ENCODE measurements around the gene ASTN2.

Gene ASTN2

DNA sequence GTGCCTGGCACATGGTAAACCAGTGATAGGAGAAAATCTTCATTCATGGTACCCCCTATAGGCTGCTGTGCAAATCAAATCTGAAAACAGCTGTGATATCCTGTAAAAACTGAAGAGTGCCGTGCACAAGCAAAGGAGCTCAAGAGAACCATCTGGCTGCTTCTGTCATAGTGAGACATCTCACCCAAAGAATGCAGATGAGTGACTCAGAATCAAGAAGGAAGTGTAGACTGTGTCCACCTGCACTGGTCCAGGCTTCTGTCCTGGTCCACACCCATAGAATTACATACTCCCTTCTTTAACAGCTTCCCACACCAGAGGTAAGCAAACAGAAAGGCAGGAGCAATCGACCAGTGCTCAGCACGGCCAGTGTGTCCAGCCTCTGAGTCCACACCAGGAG lies 195.9 kb downstream of the ASTN2 start:
- Histone ChIP-seq H3K9me2 (replicated peaks; ENCODE audit: control insufficient read depth, low read length) (no peaks in the 10 kb centered on the region), H4K20me1 (ENCODE audit: control insufficient read depth, insufficient read depth, low read depth, low read length) (no peaks in the 10 kb centered on the region), H3K79me2 (ENCODE audit: control insufficient read depth, low read length) (no peaks in the 10 kb centered on the region), H3K4me2 (ENCODE audit: low read length) (no peak overlapping the region), H3K4me3 (ENCODE audit: low read length) (no peak overlapping the region), H3K36me3 (ENCODE audit: control insufficient read depth, low read length) (peaks cover 12% of the 10 kb centered on the region; the same call in 1 of the 2 replicates), H3K4me1 (ENCODE audit: control insufficient read depth, low read length) (no peaks in the 10 kb centered on the region), H3K27ac (ENCODE audit: low read depth, low read length) (no peak overlapping the region), H3K9me3 (ENCODE audit: control insufficient read depth, insufficient read depth, low read length) (no peaks in the 10 kb centered on the region), H3F3A (ENCODE audit: control insufficient read depth, insufficient read depth) (no peaks in the 10 kb centered on the region), H3K27me3 (ENCODE audit: control insufficient read depth, low read length) (no peaks in the 10 kb centered on the region)
- no peak for TF ChIP-seq EZH2phosphoT487 (IDR thresholded peaks at IDR 0.05; ENCODE audit: borderline replicate concordance, low read length)
- TF ChIP-seq, protein P1, sequence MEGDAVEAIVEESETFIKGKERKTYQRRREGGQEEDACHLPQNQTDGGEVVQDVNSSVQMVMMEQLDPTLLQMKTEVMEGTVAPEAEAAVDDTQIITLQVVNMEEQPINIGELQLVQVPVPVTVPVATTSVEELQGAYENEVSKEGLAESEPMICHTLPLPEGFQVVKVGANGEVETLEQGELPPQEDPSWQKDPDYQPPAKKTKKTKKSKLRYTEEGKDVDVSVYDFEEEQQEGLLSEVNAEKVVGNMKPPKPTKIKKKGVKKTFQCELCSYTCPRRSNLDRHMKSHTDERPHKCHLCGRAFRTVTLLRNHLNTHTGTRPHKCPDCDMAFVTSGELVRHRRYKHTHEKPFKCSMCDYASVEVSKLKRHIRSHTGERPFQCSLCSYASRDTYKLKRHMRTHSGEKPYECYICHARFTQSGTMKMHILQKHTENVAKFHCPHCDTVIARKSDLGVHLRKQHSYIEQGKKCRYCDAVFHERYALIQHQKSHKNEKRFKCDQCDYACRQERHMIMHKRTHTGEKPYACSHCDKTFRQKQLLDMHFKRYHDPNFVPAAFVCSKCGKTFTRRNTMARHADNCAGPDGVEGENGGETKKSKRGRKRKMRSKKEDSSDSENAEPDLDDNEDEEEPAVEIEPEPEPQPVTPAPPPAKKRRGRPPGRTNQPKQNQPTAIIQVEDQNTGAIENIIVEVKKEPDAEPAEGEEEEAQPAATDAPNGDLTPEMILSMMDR (IDR thresholded peaks at IDR 0.05; ENCODE audit: low read depth, low read length, poor library complexity, severe bottlenecking) = no peak

DNA sequence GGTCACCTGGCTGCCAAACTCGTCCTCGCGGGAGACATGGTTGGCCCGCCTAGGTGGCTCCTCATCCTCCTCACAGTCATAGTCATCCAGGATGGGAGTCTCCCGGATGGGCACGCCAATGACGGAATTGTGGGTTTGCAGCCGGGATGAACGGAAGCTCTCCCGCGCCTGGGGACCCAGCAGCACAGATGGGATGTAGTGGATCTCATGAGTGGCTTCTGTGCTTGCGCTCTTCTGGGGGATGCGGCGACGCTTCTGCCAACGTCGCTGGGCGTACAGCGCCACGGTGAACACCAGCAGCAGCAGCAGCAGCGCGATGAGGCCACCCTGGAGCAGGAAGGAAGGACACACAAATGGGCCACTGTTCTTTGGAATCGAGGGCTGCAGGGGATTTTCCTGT lies 200.4 kb downstream of the ASTN2 start:
- H3K4me3 ChIP-seq (ENCODE audit: low read length) = no peak overlapping the region
- H3K27ac ChIP-seq (ENCODE audit: low read depth, low read length) = no peak overlapping the region
- no peaks in the 10 kb centered on the region for H3F3A ChIP-seq (ENCODE audit: control insufficient read depth, insufficient read depth)
- H3K27me3 ChIP-seq (ENCODE audit: control insufficient read depth, low read length) = no peaks in the 10 kb centered on the region
- TF ChIP-seq, protein P1 (IDR thresholded peaks at IDR 0.05; ENCODE audit: low read depth, low read length, poor library complexity, severe bottlenecking) = no peak
- TF ChIP-seq EZH2phosphoT487 (IDR thresholded peaks at IDR 0.05; ENCODE audit: borderline replicate concordance, low read length) = no peak
- peaks cover 17% of the 10 kb centered on the region for H3K79me2 ChIP-seq (ENCODE audit: control insufficient read depth, low read length)
- H4K20me1 ChIP-seq (ENCODE audit: control insufficient read depth, insufficient read depth, low read depth, low read length) = no peaks in the 10 kb centered on the region
- no peaks in the 10 kb centered on the region for H3K4me1 ChIP-seq (ENCODE audit: control insufficient read depth, low read length)
- peaks cover 8% of the 10 kb centered on the region; the same call in 1 of the 2 replicates for H3K9me3 ChIP-seq (ENCODE audit: control insufficient read depth, insufficient read depth, low read length)
- H3K9me2 ChIP-seq (replicated peaks; ENCODE audit: control insufficient read depth, low read length) = no peaks in the 10 kb centered on the region
- no peak overlapping the region for H3K4me2 ChIP-seq (ENCODE audit: low read length)
- H3K36me3 ChIP-seq (ENCODE audit: control insufficient read depth, low read length) = peaks cover 38% of the 10 kb centered on the region

DNA sequence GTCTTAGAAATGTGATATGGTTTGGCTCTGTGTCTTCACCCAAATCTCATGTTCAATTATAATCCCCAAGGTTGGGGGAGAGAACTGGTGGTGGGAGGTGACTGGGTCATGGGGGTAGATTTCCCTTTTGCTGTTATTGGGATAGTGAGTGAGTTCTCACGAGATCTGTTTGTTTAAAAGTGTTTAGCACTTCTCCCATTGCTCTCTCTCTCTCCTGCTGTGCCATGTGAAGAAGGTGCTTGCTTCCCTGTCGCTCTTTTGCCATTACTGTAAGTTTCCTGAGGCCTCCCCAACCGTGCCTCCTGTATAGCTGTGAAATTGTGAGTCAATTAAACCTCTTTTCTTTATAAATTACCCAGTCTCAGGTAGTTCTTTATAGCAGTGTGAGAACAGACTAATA lies 203.6 kb downstream of the ASTN2 start:
- no peaks in the 10 kb centered on the region for H3K9me2 ChIP-seq (replicated peaks; ENCODE audit: control insufficient read depth, low read length)
- no peaks in the 10 kb centered on the region for H3K27me3 ChIP-seq (ENCODE audit: control insufficient read depth, low read length)
- H3K4me1 ChIP-seq (ENCODE audit: control insufficient read depth, low read length) = no peaks in the 10 kb centered on the region
- peaks cover 44% of the 10 kb centered on the region for H3K36me3 ChIP-seq (ENCODE audit: control insufficient read depth, low read length)
- no peak for TF ChIP-seq EZH2phosphoT487 (IDR thresholded peaks at IDR 0.05; ENCODE audit: borderline replicate concordance, low read length)
- TF ChIP-seq, protein P1 (IDR thresholded peaks at IDR 0.05; ENCODE audit: low read depth, low read length, poor library complexity, severe bottlenecking) = no peak
- no peak overlapping the region for H3K27ac ChIP-seq (ENCODE audit: low read depth, low read length)
- no peaks in the 10 kb centered on the region for H3F3A ChIP-seq (ENCODE audit: control insufficient read depth, insufficient read depth)
- no peak overlapping the region for H3K4me2 ChIP-seq (ENCODE audit: low read length)
- no peak overlapping the region for H3K4me3 ChIP-seq (ENCODE audit: low read length)
- H3K9me3 ChIP-seq (ENCODE audit: control insufficient read depth, insufficient read depth, low read length) = peaks cover 8% of the 10 kb centered on the region; the same call in 1 of the 2 replicates
- H3K79me2 ChIP-seq (ENCODE audit: control insufficient read depth, low read length) = peaks cover 42% of the 10 kb centered on the region
- no peaks in the 10 kb centered on the region for H4K20me1 ChIP-seq (ENCODE audit: control insufficient read depth, insufficient read depth, low read depth, low read length)

Measured in DOHH2 (cell line).